HG03139 (cell line): ENCODE measurements around the gene HSD17B11.
A peak's percentile ranks its signal among the peaks of the same experiment; 100 is the strongest.
"Not testable (repeated sequence)": the region's sequence is repeated elsewhere in the genome, so short reads cannot be mapped to it uniquely, and the experiment has no call there.

ENCODE experiments used
- ATAC-seq: cut with Tn5 transposase; IDR thresholded peaks from one replicate; pipeline ENCODE4 v1.9.1; 2021; ENCODE audit not compliant: unreplicated experiment

Gene HSD17B11

GRCh38 chr4:87390891-87391575 lies at the start of gene HSD17B11:
TSS of gene HSD17B11 (minus strand) at chr4:87391188. CDS start at chr4:87391070, 118 bp downstream.
- ATAC-seq: peak; percentile 99

DNA sequence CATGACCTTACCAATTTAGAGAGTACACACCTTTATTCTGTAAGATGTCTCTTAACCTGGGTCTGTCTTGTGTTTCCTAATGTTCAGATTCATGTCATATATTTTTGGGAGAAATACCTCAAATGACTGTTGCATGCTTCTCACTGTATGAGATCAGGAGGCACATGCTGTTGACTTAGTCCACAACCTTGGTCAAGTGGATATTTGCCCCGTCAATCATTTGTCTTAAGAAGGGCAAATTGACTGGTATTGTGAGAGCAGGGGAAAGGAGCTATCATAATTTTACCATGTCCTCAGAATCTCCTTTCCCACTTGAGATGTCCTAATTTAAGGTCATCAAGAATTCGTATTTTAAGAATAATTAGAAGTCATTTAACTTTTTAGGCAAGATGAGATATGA lies 42.4 kb upstream of the HSD17B11 start:
- ATAC-seq: no peak

- ATAC-seq: no peak
These were observed 39.0 kb upstream of the HSD17B11 start for GRCh38 chr4:87430038-87430437.

GRCh38 chr4:87428979-87429378 lies 38.0 kb upstream of the HSD17B11 start:
- ATAC-seq: no peak

- ATAC-seq: no peak
These were observed 36.5 kb upstream of the HSD17B11 start for GRCh38 chr4:87427518-87427868.

- no peak for ATAC-seq
These were observed 36.0 kb upstream of the HSD17B11 start for GRCh38 chr4:87426865-87427517.

DNA sequence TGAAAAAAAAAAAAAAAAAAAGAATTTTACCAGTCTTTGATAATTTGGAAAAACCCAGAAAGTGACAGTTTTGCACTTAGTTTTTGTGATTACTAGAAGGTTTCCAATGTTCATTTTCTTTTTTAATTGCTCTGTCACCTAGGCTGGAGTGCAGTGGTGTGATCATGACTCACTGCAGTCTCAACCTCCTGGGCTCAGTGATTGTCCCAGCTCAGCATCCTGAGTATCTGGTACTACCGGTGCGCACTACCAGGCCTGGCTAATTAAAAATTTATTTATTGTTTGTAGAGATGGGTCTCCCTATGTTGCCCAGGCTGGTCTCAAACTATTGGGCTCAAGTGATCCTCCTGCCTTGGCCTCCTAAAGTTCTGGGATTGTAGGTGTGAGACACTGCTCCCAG lies 34.7 kb upstream of the HSD17B11 start:
- no peak for ATAC-seq

GRCh38 chr4:87424099-87424543 lies 33.1 kb upstream of the HSD17B11 start:
- not testable (repeated sequence) for ATAC-seq

DNA sequence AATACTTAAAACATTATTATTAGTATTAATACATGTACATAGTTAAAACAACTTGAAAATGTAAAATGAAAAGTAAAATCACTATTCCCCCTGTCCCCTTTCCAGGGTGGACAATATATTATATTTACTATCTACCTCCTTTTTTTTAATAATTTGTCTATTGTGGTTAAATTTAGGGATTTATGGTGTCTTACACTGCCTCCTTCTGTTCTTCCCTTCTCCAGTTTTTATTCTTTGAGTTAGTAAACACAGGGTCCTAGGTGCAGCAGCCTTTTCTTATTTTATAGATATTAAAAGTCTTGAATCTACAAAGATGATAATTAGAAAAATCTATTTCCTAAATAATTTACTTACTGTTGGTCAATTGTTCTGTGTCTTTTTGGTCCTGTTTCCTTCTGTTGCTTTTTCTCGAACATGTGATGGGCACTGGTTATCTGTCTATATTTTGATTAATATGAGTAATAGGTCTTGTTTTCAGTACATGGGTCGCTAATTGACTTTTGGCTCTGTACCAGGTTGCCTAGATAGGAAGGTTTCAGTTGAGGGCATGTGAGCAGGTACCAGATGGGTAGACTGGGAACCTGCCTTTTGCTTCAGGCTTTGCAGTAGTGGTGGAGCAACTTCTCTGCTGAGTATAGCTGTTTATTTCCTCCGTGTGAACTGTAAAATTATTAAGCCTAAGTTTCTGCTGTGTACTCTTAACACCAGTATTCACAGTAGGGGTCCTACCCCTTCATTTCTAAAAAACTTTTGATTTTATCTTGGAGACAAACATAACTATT lies 32.5 kb upstream of the HSD17B11 start:
- no peak for ATAC-seq

DNA sequence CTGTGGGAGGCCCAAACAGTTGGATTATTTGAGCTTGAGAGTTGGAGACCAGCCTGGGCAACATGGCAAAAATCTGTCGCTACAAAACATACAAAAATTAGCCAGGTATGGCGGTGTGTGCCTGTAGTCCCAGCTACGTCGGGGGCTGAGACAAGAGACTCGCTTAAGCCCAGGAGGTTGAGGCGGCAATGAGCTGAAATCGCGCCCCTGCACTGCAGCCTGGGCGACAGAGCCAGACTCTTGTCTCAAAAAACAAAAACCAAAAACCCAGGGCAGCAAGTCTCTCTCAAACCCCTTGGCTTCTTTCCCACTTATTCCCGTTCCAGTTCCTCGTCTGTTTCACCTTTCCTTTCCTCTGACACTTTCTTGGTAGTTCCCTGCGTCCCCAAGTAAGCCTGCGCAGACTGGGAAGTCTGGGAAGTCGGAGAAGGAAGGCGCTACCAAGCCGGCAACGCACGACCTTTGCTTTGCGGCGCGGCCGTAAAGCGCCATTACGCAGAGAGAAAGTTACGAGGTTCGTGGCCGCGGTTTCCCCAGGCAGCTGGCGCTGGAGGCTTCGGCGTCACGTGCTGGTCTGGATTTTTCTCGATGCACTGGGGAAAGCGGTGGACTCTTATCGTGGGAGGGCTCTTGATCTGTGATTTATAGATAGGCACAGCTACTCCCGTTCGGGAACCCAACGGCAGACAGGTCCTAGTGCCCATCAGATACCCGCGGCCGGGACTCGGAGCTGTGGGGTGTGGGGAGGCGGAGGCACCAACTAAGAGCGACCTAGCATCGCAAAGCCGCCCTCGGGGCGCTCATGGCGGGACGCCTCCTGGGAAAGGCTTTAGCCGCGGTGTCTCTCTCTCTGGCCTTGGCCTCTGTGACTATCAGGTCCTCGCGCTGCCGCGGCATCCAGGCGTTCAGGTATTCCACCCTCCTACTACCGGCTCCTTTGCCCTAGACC lies 31.4 kb upstream of the HSD17B11 start, which contains the start of gene NUDT9:
Gene NUDT9, plus strand, starts transcription at position 470 of the 949 bp plus-strand sequence. Its CDS starts 333 bp downstream, at position 803.
- peak; percentile 85 for ATAC-seq

DNA sequence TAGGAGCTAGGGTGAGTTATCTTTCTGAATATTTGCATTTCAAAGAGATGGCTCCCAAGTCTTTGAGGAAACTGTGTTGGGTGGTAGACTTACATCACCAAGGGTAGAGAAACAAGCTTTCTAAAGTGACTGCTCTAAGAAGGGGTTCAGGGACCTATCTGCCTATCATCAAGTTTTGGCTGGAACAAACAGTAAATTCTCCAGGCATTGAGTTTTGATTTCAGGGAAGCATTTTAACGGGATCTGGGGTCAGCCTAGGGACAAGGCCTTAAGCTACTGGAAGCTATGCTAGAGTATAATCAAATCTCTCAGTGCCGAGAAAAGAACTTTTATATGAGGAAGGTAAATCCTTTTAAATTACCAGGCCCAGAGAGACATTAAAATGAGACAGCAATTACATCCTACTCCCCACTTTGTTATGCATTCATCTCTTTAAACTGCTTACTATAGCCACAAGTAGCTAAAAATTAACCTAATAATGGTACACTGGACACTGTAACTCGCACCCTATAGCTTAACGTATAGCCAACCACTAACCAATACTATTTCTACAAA lies 29.4 kb upstream of the HSD17B11 start:
- no peak for ATAC-seq

GRCh38 chr4:87419578-87420249 lies 28.7 kb upstream of the HSD17B11 start:
- no peak for ATAC-seq

DNA sequence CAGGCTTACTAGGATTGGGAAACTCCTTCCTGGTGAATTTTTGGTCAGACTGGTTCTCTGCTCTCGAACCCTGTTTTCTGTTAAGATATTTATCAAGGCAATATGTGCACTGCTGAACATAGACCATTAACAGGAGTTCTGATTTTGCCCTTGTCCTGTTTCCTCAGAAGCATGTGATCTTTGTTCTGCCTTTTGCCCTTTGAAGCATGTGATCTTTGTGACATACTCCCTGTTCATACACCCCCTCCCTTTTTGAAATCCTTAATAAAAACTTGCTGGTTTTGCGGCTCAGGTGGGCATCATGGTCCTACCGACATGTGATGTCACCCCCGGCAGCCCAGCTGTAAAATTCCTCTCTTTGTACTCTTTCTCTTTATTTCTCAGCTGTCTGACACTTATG lies 27.4 kb upstream of the HSD17B11 start:
- not testable (repeated sequence) for ATAC-seq

DNA sequence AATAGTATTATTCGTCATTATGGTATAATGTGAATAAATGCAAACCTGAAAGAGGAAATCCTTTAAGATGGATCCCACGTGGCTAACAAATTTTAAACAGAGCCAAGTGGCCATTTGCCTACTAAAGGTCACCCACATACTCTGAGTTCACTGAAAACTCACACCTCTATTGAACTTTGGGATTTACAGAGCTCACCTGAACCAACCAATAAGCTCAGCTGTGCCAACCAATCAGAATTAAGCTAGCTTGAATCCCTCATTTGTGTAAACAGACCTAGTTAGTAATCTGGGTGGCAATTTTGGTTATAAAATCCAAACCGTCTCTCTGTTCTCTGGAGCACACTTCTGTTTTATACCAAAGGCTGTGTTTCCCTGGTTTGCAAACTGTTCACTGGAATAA lies 26.0 kb upstream of the HSD17B11 start:
- ATAC-seq: no peak

GRCh38 chr4:87414816-87415215 lies 23.8 kb upstream of the HSD17B11 start:
- no peak for ATAC-seq

GRCh38 chr4:87410679-87411078 lies 19.7 kb upstream of the HSD17B11 start:
- no peak for ATAC-seq

DNA sequence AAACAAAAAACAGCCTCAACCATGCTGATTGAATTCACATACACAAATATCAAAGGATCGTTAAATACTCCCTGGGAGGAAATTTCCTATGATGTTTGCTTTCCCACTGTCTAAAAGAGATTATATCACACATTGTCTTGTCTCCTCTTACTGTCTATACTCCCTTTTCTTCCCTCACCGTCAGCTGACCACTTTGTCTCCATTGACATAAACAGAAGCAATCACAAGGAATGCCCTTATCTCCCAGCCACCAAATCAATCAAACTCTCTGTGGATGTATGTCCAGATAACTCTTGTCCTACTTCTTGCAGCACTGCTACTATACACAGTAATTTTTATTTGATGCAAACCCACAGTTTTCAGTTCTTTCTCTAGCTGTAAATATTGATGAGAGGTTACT lies 19.2 kb upstream of the HSD17B11 start:
- no peak for ATAC-seq

DNA sequence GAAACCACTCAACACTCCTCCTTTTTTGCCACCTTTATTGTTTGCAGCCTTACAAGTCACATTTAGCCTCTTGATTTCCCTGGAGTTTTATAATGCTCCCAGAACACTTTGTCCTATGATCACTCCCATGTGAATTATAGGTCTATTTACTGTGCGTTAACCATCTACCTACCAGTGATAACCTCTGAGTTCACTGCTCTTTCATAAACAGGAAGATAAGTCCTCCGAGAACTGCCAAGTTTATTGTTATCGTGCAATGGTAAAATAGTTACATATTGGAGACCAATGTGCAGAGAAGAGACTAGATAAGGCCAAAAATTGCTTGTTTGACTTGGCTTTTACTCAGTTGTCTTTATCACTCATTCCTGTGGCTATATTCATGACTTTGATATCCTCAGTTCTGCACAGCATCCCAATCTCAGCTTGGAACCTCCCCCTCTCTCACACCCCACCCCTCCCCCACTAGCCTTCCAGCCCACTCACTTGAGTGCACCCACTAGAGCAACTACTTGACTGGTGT lies 18.5 kb upstream of the HSD17B11 start:
- no peak for ATAC-seq

- not testable (repeated sequence) for ATAC-seq
These were observed 15.9 kb upstream of the HSD17B11 start for GRCh38 chr4:87406902-87407301.

GRCh38 chr4:87406462-87406861 lies 15.5 kb upstream of the HSD17B11 start:
- ATAC-seq: no peak
